Esophagus squamous epithelium (tissue), 5 donors: Measurements from ENCODE around the gene SOWAHA. TPM values are rescaled to one million over a fixed set of nuclear protein-coding genes. Genes with fewer than 3 reads are reported as not detected.
A peak's percentile ranks its signal among the peaks of the same experiment; 100 is the strongest.

ENCODE experiments used
- DNase-seq: peaks from one replicate; lab custom pipeline; 2025; lab: John Stamatoyannopoulos, UW
- H3K27ac ChIP-seq, 4 donors: fragments of 200-600 bp; sonication (generic); one replicate each; pipeline ENCODE4 v1.5.1; 2016 to 2019; ENCODE audit warnings: mild to moderate bottlenecking in 1 of 4
- H3K27me3 ChIP-seq, 4 donors: fragments of 200-600 bp; sonication (generic); 1 replicate in 3 of 4; 2 replicates in 1 of 4; pipeline versions ENCODE4 v1.5.1 to v1.6.0; 2017 to 2021; ENCODE audit warnings: antibody characterized with exemption in 1 of 4
- H3K36me3 ChIP-seq, 3 donors: fragments of 200-600 bp; sonication (generic); one replicate each; pipeline ENCODE4 v1.5.1; 2016 to 2019
- H3K4me1 ChIP-seq, 3 donors: fragments of 200-600 bp; sonication (generic); one replicate each; pipeline ENCODE4 v1.5.1; 2017 to 2019
- H3K4me3 ChIP-seq, 4 donors: fragments of 200-600 bp; sonication (generic); 1 replicate in 3 of 4; 2 replicates in 1 of 4; pipeline ENCODE4 v1.5.1; 2016 to 2019; ENCODE audit warnings: mild to moderate bottlenecking in 2 of 4, moderate library complexity in 1 of 4
- H3K9me3 ChIP-seq, 3 donors: fragments of 200-600 bp; sonication (generic); one replicate each; pipeline ENCODE4 v1.5.1; 2016 to 2019
- POLR2A ChIP-seq, 4 donors: fragments of 450-650 bp; IDR thresholded peaks; one replicate each; pipeline ENCODE4 v1.6.1; 2017; ENCODE audit warnings: antibody characterized with exemption in 4 of 4, mild to moderate bottlenecking in 4 of 4, moderate library complexity in 3 of 4
- WGBS, 2 donors: methylation state at CpG; one replicate each; pipeline ENCODE4 v1.1.5; 2018; 5-methylcytosine and 5-hydroxymethylcytosine counted together
- intact Hi-C: fragments of 100-400 bp; cut with DNase I; formaldehyde crosslinking; loops from one replicate; pipeline ENCODE4 v1.15.0; 2022
- total RNA-seq, 4 donors: library from RNA; depleted of rRNA; stranded (reverse); fragments of >200 nt; gene quantifications; one replicate each; pipeline ENCODE4 v1.1.0, GENCODE V29; 2016
- TF ChIP-seq, protein P1 (sequence below), 6 experiments: fragments of 450-650 bp in 4 of 6; fragments of 200-600 bp in 2 of 6; sonication (generic) in 2 of 6; IDR thresholded peaks; one replicate each; pipeline ENCODE4 v1.5.1; 2016 to 2019; ENCODE audit warnings: antibody characterized with exemption in 6 of 6, mild to moderate bottlenecking in 4 of 6, moderate library complexity in 4 of 6
- donor health status: DM: yes; HTN: yes; CAD: no.

Gene SOWAHA
- total RNA-seq, 4 donors from 2014 or later, result 0.13 to 0.45 TPM; not detected in 2

GRCh38 chr5:132816554-132816953 lies 3.5 kb downstream of the SOWAHA start:
- H3K27me3 ChIP-seq, result peaks cover 4 to 47% (median 12%) of the 10 kb centered on the region in 4 donors
- no peak overlapping the region for H3K27ac ChIP-seq
- H3K4me1 ChIP-seq, result peaks cover 15 to 31% (median 18%) of the 10 kb centered on the region in 3 donors
- intact Hi-C loops, result loop anchor here (10.0 kb wide), 1 partner anchor 292 kb away; no protein-coding TSS in a partner anchor
- H3K36me3 ChIP-seq, result no peaks in the 10 kb centered on the region
- no peak overlapping the region for H3K4me3 ChIP-seq
- TF ChIP-seq, protein P1, sequence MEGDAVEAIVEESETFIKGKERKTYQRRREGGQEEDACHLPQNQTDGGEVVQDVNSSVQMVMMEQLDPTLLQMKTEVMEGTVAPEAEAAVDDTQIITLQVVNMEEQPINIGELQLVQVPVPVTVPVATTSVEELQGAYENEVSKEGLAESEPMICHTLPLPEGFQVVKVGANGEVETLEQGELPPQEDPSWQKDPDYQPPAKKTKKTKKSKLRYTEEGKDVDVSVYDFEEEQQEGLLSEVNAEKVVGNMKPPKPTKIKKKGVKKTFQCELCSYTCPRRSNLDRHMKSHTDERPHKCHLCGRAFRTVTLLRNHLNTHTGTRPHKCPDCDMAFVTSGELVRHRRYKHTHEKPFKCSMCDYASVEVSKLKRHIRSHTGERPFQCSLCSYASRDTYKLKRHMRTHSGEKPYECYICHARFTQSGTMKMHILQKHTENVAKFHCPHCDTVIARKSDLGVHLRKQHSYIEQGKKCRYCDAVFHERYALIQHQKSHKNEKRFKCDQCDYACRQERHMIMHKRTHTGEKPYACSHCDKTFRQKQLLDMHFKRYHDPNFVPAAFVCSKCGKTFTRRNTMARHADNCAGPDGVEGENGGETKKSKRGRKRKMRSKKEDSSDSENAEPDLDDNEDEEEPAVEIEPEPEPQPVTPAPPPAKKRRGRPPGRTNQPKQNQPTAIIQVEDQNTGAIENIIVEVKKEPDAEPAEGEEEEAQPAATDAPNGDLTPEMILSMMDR (IDR thresholded peaks at IDR 0.05), result no peak
- no peak for TF ChIP-seq POLR2A (IDR thresholded peaks at IDR 0.05)
- no peaks in the 10 kb centered on the region for H3K9me3 ChIP-seq
- no peak for DNase-seq

- WGBS, 2 donors, result 54 to 61% methylated on average over 1 of the region's 1 CpG
- H3K27ac ChIP-seq, result no peak overlapping the region
- no peaks in the 10 kb centered on the region for H3K36me3 ChIP-seq
- no peaks in the 10 kb centered on the region for H3K9me3 ChIP-seq
- TF ChIP-seq, protein P1 (IDR thresholded peaks at IDR 0.05), result no peak
- TF ChIP-seq POLR2A (IDR thresholded peaks at IDR 0.05), result no peak
- peaks cover 15 to 31% (median 18%) of the 10 kb centered on the region in 3 donors for H3K4me1 ChIP-seq
- DNase-seq, result no peak
- intact Hi-C loops, result loop anchor here (10.0 kb wide), 1 partner anchor 292 kb away; no protein-coding TSS in a partner anchor
- peaks cover 0 to 43% (median 10%) of the 10 kb centered on the region in 4 donors for H3K27me3 ChIP-seq
- H3K4me3 ChIP-seq, result no peak overlapping the region
Measured at GRCh38 chr5:132817011-132817410, 3.9 kb downstream of the SOWAHA start.

DNA sequence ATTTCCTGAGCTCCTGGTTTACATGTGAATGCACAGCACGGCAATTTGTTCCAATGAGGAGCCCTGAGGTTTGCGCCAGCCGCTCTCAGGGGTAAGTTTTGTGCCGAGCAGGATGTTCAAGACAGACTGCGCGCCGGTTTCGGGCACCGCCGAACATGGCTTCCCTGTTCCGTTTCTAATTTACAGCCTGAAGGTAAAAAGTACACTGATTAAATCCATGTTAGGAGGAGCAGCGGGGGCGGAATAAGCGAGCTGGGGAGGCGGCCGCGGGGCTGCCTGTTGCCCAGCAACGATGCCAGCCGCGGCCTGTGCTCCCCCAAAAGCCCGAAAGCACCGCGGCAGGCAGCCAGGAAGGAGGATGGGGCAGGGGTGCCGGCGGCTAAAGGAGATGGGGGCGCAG lies 6.4 kb downstream of the SOWAHA start:
- Histone ChIP-seq H3K27me3 (peaks cover 0 to 33% (median 0%) of the 10 kb centered on the region in 4 donors), H3K4me3 (peak overlapping the region in 2 of 4 donors; percentile 8 to 31), H3K4me1 (peaks cover 7 to 25% (median 12%) of the 10 kb centered on the region in 3 donors), H3K27ac (no peak overlapping the region), H3K36me3 (peaks cover 0 to 3% (median 0%) of the 10 kb centered on the region in 3 donors), H3K9me3 (no peaks in the 10 kb centered on the region)
- TF ChIP-seq, protein P1 (IDR thresholded peaks at IDR 0.05), result no peak
- intact Hi-C loops, result loop anchor here (10.0 kb wide), 1 partner anchor 295 kb away; no protein-coding TSS in a partner anchor
- 24 to 36% methylated on average over 5 to 23 of the region's 26 CpGs for WGBS, 2 donors
- no peak for DNase-seq

GRCh38 chr5:132820162-132820754 lies 7.2 kb downstream of the SOWAHA start:
- 22 to 32% methylated on average over 9 to 15 of the region's 15 CpGs for WGBS, 2 donors
- DNase-seq, result peak; percentile 35
- H3K36me3 ChIP-seq, result peaks cover 0 to 10% (median 0%) of the 10 kb centered on the region in 3 donors
- H3K4me3 ChIP-seq, result no peak overlapping the region
- H3K4me1 ChIP-seq, result peaks cover 6 to 25% (median 12%) of the 10 kb centered on the region in 3 donors
- peaks cover 0 to 35% (median 0%) of the 10 kb centered on the region in 4 donors for H3K27me3 ChIP-seq
- no peak for TF ChIP-seq POLR2A (IDR thresholded peaks at IDR 0.05)
- TF ChIP-seq, protein P1 (IDR thresholded peaks at IDR 0.05), result peak; percentile 76 to 96 (median 94)
- intact Hi-C loops, result no loop called here
- H3K9me3 ChIP-seq, result no peaks in the 10 kb centered on the region
- H3K27ac ChIP-seq, result no peak overlapping the region

GRCh38 chr5:132821350-132821749 lies 8.2 kb downstream of the SOWAHA start:
- TF ChIP-seq POLR2A (IDR thresholded peaks at IDR 0.05), result no peak
- TF ChIP-seq, protein P1 (IDR thresholded peaks at IDR 0.05), result no peak
- intact Hi-C loops, result no loop called here
- 90 to 100% methylated on average over 1 to 2 of the region's 3 CpGs for WGBS, 2 donors
- DNase-seq, result no peak
- H3K9me3 ChIP-seq, result no peaks in the 10 kb centered on the region
- no peak overlapping the region for H3K27ac ChIP-seq
- peaks cover 0 to 18% (median 0%) of the 10 kb centered on the region in 3 donors for H3K36me3 ChIP-seq
- H3K4me3 ChIP-seq, result no peak overlapping the region
- H3K27me3 ChIP-seq, result peaks cover 0 to 46% (median 0%) of the 10 kb centered on the region in 4 donors
- H3K4me1 ChIP-seq, result peaks cover 12 to 36% (median 12%) of the 10 kb centered on the region in 3 donors
